T follicular helper cell (primary cell): ENCODE data around the gene CEP350.
A peak's percentile ranks its signal among the peaks of the same experiment; 100 is the strongest.
"Not testable (repeated sequence)": the region's sequence is repeated elsewhere in the genome, so short reads cannot be mapped to it uniquely, and the experiment has no call there.

Experiments used
- DNase-seq: peaks from one replicate; pipeline ENCODE4 v3.0.0-alpha.2; 2020; ENCODE audit warnings: low read depth

Gene CEP350

GRCh38 chr1:179939941-179940340 lies 14.7 kb upstream of the CEP350 start:
- DNase-seq, result no peak

DNA sequence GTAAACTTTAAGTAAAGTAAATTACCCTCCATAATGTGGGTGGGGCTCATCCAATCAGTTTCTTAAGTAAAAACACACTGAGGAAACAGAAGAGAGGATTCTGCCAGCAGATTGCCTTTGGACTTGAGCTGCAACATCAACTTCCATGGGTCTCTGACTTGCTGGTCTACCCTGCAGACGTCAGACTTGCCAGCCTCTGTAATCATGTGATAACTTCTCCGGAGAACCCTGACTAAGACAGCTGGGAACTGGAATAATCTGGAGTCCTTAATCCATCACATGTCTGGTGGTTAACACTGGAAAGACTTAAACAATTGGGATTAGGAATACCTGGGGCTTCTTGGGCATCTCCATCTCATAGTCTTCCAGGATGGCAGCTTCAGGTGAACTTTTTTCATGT lies 13.2 kb upstream of the CEP350 start:
- DNase-seq, result no peak

DNA sequence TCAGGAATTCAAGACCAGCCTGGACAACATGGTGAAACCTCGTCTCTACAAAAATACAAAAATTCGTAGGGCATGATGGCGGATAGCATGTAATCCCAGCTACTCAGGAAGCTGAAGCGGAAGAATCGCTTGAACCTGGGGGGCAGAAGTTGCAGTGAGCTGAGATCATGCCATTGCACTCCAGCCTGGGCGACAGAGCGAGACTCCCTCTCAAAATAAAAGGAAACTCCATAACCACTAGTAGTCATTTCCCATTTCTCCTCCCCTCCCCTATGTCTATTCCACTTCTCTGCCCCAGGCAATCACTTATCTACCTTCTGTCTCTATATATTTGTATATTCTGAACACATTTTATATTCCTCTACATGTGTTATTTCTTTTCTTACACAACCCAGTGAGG lies 4.0 kb upstream of the CEP350 start:
- no peak for DNase-seq

- no peak for DNase-seq
Observed at GRCh38 chr1:179951383-179952144, 3.0 kb upstream of the CEP350 start.

- no peak for DNase-seq
Observed at GRCh38 chr1:179952186-179952585, 2.4 kb upstream of the CEP350 start.

DNA sequence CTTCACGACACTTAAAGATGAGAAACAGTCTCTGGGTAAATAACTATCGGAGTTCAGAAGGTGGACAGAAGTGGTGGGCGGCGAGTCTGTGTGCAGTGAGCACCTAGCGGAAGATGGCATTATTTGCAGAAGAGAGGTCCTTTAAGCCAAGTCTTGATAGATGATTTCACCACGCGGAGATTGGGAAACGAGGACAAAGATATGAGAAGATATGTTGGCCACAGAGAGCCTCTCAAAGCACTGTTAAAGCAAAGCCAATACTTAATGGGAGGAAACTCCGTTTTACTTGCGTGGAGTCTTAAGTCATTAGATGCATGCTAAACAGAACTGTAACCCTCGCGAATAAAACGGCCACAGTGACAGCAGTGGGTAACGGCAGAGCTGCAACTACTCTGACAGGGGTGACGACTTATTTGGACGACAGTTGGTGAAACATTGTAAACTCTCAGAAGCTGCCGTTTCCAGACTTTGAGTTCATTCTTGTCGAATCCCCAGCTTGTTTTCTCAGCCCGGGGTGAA lies 577 bp upstream of the CEP350 start:
- peak; percentile 12 for DNase-seq

DNA sequence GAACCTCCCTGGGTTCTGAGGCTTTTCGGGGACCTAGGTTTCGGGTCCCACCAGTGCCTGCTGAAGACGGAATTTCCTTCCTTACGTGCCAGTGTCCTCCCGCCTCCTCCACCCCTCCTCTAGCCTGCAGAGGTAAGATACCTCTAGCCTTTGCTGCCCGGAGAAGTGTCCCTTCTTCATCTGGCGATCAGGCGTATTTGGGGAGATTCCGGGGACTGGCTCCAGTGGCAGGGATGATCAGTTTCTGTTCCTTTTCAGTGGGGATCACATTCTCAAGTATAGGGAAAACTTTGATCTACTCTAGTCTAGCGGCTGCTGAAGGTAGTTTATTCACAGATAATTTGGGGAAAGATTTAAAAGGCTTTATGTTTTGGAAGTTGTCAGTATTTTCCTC lies 674 bp downstream of the CEP350 start:
- no peak for DNase-seq

DNA sequence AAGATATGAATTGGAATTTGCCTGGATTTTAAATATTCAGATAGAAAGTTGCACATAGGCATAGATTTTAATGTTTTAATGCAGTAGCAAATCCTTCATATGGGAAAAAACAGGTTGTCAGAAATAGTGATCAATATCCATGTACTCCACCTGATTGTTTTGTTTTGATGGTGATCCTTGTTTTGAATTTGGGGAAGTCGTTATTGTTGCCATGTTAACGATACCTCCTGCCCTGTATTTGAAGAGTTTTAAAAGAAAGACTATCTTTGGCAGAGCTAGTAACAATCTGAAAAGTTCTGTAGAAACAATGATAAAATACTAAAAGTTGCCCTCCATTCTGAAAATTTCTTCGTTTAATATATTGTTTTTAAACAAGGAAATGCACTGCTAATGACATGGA lies 1.1 kb downstream of the CEP350 start:
- DNase-seq, result no peak

- DNase-seq, result no peak
Observed at GRCh38 chr1:179958359-179958758, 3.7 kb downstream of the CEP350 start.

GRCh38 chr1:179962168-179962567 lies 7.6 kb downstream of the CEP350 start:
- not testable (repeated sequence) for DNase-seq

DNA sequence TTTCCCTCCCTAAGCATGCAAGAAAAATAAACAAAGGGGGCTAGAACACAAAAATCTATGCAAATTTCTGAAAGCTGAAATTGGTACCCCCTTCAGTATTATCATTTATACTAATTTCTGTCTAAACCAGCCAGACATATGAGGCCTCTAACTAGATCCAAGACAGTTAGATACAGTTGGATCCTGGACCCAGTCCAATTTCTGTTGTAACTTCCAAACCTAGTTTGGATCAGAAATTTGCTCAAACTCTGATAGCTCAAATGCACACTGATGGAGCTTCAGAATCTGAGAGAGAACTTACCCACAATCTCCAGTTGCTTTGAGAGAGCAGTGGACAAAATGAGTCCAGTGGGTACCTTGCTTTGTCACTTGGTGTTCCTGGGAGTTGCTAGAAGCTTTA lies 11.9 kb downstream of the CEP350 start:
- no peak for DNase-seq

- DNase-seq, result no peak
Observed at GRCh38 chr1:179968284-179968993, 13.8 kb downstream of the CEP350 start.

GRCh38 chr1:179968994-179969919 lies 14.6 kb downstream of the CEP350 start:
- no peak for DNase-seq

GRCh38 chr1:179969962-179970361 lies 15.4 kb downstream of the CEP350 start:
- no peak for DNase-seq

DNA sequence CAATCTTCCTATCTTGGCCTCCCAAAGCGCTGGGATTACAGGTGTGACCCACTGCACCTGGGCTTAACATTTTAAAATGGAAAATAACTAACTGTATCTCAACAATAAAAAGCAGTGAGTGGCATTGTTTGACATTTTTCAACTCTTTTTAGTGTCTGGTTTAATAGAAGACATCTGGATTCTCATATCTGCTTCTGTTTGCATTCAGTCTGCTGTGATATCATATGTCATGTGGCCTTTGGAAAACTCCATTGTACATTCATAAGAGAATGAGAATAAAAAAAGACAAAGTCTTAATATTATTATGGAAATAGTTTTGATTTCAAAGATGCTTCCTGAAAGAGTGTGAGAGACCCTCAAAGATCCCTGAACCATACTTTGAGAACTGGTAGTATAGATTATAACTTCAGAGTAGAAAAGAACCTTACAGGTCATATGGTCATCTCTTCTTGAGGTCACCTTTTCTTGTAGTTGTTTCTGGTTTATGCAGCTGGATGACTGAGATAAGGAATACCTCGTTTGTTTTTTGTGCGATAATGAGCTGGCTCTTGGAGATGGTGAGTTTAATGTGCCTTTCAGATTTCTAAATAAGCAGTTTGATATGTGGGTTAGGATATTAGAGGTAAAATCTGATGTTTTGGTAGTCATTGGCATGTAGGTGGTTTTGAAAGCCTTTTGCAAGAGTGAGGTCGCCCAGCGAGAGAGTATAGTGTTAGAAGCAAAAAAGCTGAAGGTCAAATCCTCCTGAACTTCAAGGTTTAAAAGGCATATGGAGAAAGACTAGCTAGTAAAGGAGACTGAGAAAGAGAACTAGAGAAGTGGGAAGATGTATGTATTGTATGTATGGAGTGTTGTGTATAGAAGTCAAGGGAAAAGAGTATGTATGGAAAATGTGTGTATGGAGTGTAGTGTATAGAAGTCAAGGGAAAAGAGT lies 17.2 kb downstream of the CEP350 start:
- no peak for DNase-seq

GRCh38 chr1:179973198-179974110 lies 18.8 kb downstream of the CEP350 start:
- DNase-seq, result no peak

DNA sequence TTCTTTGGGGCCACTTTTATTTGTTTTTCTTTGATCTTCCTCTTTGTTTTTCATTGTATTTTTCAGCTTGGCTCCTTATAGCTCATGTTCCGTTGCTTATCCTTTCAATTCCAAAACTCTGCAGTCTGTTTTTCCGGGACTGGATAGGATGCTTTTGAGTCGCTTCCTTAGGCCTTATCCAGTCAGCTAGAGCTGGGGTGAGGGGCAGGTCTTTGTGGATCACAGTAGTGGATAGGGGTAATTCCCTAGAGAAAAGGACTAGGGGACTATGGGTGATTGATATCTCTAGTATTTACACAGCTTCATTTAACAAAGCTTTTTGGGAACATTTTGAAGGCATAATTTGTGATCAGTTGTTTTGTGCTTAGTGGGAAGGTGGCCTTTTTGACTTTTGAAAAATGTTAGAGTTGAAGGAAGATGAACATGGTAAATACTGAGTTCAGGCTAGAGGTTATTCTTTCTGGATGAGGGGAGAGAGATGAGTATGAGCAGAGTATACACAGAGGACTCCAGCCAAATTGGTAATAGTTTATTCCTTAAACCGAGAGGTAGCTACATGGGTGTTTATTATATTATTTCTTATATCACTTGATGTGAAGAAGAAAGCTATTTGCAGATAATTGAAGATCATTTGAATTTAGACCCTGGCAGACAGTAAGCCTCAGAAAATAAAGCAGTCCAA lies 22.5 kb downstream of the CEP350 start:
- DNase-seq, result no peak

- DNase-seq, result no peak
Observed at GRCh38 chr1:179978199-179979079, 23.8 kb downstream of the CEP350 start.
